ENCODE data around the gene SNX1. TPM values are rescaled to one million over a fixed set of nuclear protein-coding genes. Genes with fewer than 3 reads are reported as not detected.
"Not testable (repeated sequence)": the region's sequence is repeated elsewhere in the genome, so short reads cannot be mapped to it uniquely, and the experiment has no call there.

SNX1 gene
- total and polyA plus RNA-seq, 2 of the 13 experiments (the other 11 are each of a cell fraction or from before 2014, with no cell fraction given): 29.3 to 60.1 TPM

GRCh38 chr15:64058279-64058678 lies 37.5 kb upstream of the SNX1 start:
- in situ Hi-C loops (cut with HindIII; ENCODE audit: extremely low pct_ligation_motif_present, low pct_unique_long_range_greater_than_20kb): no loop called here

GRCh38 chr15:64059104-64059503 lies 36.7 kb upstream of the SNX1 start:
- H3K79me2 ChIP-seq (ENCODE audit: insufficient read depth, low read length); FAIRE-seq; H3K9ac ChIP-seq (ENCODE audit: insufficient read depth, low read depth, low read length); intact Hi-C loops (cut with micrococcal nuclease; ENCODE audit: unreplicated experiment); ATAC-seq; H2AFZ ChIP-seq (ENCODE audit: low read length); H3K4me2 ChIP-seq (ENCODE audit: low read depth, low read length); DNase-seq (ENCODE audit: low spot score); BruUV-seq (replicated peaks); H3K36me3 ChIP-seq (replicated peaks in 1 of 2; ENCODE audit: control insufficient read depth in 1 of 2, insufficient read depth in 2 of 2, low read length in 2 of 2); H3K27ac ChIP-seq (ENCODE audit: extremely low read length, insufficient read depth, low read length); H4K20me1 ChIP-seq (ENCODE audit: insufficient read depth, low read length); H3K9me3 ChIP-seq (ENCODE audit: low read length); in situ Hi-C loops (cut with HindIII; ENCODE audit: extremely low pct_ligation_motif_present, low pct_unique_long_range_greater_than_20kb); H3K27me3 ChIP-seq (ENCODE audit: control insufficient read depth in 1 of 2, insufficient read depth in 2 of 2, low read length in 2 of 2); POLR2A ChIA-PET; H3K4me3 ChIP-seq (replicated peaks in 1 of 3; ENCODE audit: insufficient read depth in 1 of 3, low read depth in 2 of 3, low read length in 3 of 3); CTCF ChIA-PET (ENCODE audit: low intra/inter-chr PET ratio, low total read pairs): not testable (repeated sequence)
- WGBS (ENCODE audit: low lambda C conversion rate): 33% methylated on average over 2 of the region's 2 CpGs
- peaks cover 11% of the 10 kb centered on the region; the same call in 1 of the 2 replicates for H3K4me1 ChIP-seq (ENCODE audit: insufficient read depth, low read length)

More at GRCh38 chr15:64058279-64058678, 37.5 kb upstream of the SNX1 start:
- no peaks in the 10 kb centered on the region for H3K9me3 ChIP-seq (ENCODE audit: low read length)
- ChIA-PET CTCF (ENCODE audit: low intra/inter-chr PET ratio, low total read pairs) (no interaction called here), POLR2A (no interaction called here)
- BruUV-seq (replicated peaks): no TSS peak
- no peak for TF ChIP-seq ZSCAN20 (CRISPR knock-in tag; IDR thresholded peaks at IDR 0.05; ENCODE audit: borderline replicate concordance)
- no peak for TF ChIP-seq PAWR (CRISPR knock-in tag; IDR thresholded peaks at IDR 0.05; ENCODE audit: borderline replicate concordance)
- TF ChIP-seq IRF2 (CRISPR knock-in tag; IDR thresholded peaks at IDR 0.05): no peak
- no peak for TF ChIP-seq RXRB (CRISPR knock-in tag; IDR thresholded peaks at IDR 0.05; ENCODE audit: borderline replicate concordance)
- ATAC-seq (no peak), DNase-seq (ENCODE audit: low spot score) (no peak), FAIRE-seq (no peak)
- WGBS (ENCODE audit: low lambda C conversion rate): 59% methylated on average over 5 of the region's 5 CpGs
- peaks cover 3% of the 10 kb centered on the region; the same call in 1 of the 2 replicates for H3K4me1 ChIP-seq (ENCODE audit: insufficient read depth, low read length)
- no peak overlapping the region for H3K9ac ChIP-seq (ENCODE audit: insufficient read depth, low read depth, low read length)
- no peaks in the 10 kb centered on the region for H3K36me3 ChIP-seq (replicated peaks in 1 of 2; ENCODE audit: control insufficient read depth in 1 of 2, insufficient read depth in 2 of 2, low read length in 2 of 2)
- no peak overlapping the region for H2AFZ ChIP-seq (ENCODE audit: low read length)
- H3K4me3 ChIP-seq (replicated peaks in 1 of 3; ENCODE audit: insufficient read depth in 1 of 3, low read depth in 2 of 3, low read length in 3 of 3): no peak overlapping the region
- no peaks in the 10 kb centered on the region for H4K20me1 ChIP-seq (ENCODE audit: insufficient read depth, low read length)
- no peaks in the 10 kb centered on the region for H3K79me2 ChIP-seq (ENCODE audit: insufficient read depth, low read length)
- H3K27ac ChIP-seq (ENCODE audit: extremely low read length, insufficient read depth, low read length): no peak overlapping the region
- H3K4me2 ChIP-seq (ENCODE audit: low read depth, low read length): no peak overlapping the region
- intact Hi-C loops (cut with micrococcal nuclease; ENCODE audit: unreplicated experiment): no loop called here
- H3K27me3 ChIP-seq (ENCODE audit: control insufficient read depth in 1 of 2, insufficient read depth in 2 of 2, low read length in 2 of 2): no peaks in the 10 kb centered on the region

Measured in HepG2 (cell line).